Cardiac muscle cell (in vitro differentiated cells and primary cell): ENCODE data around the gene MMP21. TPM values are rescaled to one million over a fixed set of nuclear protein-coding genes. Genes with fewer than 3 reads are reported as not detected.

Experiments used
- DNase-seq, 2 donors: peaks; one replicate each; pipeline versions ENCODE4 v3.0.0 to v3.0.0-alpha.2; 2010 to 2017; ENCODE audit warnings: low read depth in 1 of 2, low spot score in 1 of 2
- H3K27ac ChIP-seq: fragments of 200-600 bp; sonication (generic); 2 replicates; pipeline ENCODE4 v1.5.1; 2016
- H3K27me3 ChIP-seq: fragments of 200-600 bp; sonication (generic); 2 replicates; pipeline ENCODE4 v1.6.0; 2016; ENCODE audit warnings: control low read depth
- H3K36me3 ChIP-seq: fragments of 200-600 bp; sonication (generic); 2 replicates; pipeline ENCODE4 v1.5.1; 2016; ENCODE audit warnings: control low read depth
- H3K4me1 ChIP-seq: fragments of 200-600 bp; sonication (generic); 2 replicates; pipeline ENCODE4 v1.8.1; 2017; ENCODE audit warnings: low read depth, mild to moderate bottlenecking, mixed run types
- H3K4me3 ChIP-seq: fragments of 200-600 bp; sonication (generic); 2 replicates; pipeline ENCODE4 v1.5.1; 2016; ENCODE audit warnings: mild to moderate bottlenecking
- H3K9me3 ChIP-seq: fragments of 200-600 bp; sonication (generic); 2 replicates; pipeline ENCODE4 v1.5.1; 2017; ENCODE audit warnings: low read depth, mild to moderate bottlenecking, control low read depth
- CTCF ChIP-seq: IDR thresholded peaks from 2 replicates; pipeline ENCODE4 v1.5.1; 2012; ENCODE audit warnings: low read depth, mild to moderate bottlenecking, low read length
- polyA plus RNA-seq: library from polyadenylated mRNA; unstranded; fragments of >200 nt; fragmentation: Nextera tagmentation; extraction: Ambion mirVana; gene quantifications from 2 replicates; pipeline ENCODE4 v1.2.1, GENCODE V29; 2016
- total RNA-seq: library from RNA; depleted of rRNA; stranded (reverse); fragments of >200 nt; gene quantifications from 2 replicates; pipeline ENCODE4 v1.2.3, GENCODE V29; 2016

The MMP21 gene
- total and polyA plus RNA-seq, 2 experiments from 2014 or later = not detected

GRCh38 chr10:125777806-125778205, 2.2 kb upstream of the MMP21 start:
- no peak overlapping the region for H3K27ac ChIP-seq
- TF ChIP-seq CTCF = no peak
- H3K4me1 ChIP-seq = no peaks in the 10 kb centered on the region
- H3K4me3 ChIP-seq = no peak overlapping the region
- no peaks in the 10 kb centered on the region for H3K27me3 ChIP-seq
- no peaks in the 10 kb centered on the region for H3K9me3 ChIP-seq
- DNase-seq = no peak
- no peaks in the 10 kb centered on the region for H3K36me3 ChIP-seq

- no peaks in the 10 kb centered on the region for H3K4me1 ChIP-seq
- no peaks in the 10 kb centered on the region for H3K36me3 ChIP-seq
- H3K4me3 ChIP-seq = no peak overlapping the region
- TF ChIP-seq CTCF = no peak
- H3K27me3 ChIP-seq = no peaks in the 10 kb centered on the region
- no peak for DNase-seq
- H3K27ac ChIP-seq = no peak overlapping the region
- no peaks in the 10 kb centered on the region for H3K9me3 ChIP-seq
These were observed 935 bp downstream of the MMP21 start for GRCh38 chr10:125774581-125775191.

DNA sequence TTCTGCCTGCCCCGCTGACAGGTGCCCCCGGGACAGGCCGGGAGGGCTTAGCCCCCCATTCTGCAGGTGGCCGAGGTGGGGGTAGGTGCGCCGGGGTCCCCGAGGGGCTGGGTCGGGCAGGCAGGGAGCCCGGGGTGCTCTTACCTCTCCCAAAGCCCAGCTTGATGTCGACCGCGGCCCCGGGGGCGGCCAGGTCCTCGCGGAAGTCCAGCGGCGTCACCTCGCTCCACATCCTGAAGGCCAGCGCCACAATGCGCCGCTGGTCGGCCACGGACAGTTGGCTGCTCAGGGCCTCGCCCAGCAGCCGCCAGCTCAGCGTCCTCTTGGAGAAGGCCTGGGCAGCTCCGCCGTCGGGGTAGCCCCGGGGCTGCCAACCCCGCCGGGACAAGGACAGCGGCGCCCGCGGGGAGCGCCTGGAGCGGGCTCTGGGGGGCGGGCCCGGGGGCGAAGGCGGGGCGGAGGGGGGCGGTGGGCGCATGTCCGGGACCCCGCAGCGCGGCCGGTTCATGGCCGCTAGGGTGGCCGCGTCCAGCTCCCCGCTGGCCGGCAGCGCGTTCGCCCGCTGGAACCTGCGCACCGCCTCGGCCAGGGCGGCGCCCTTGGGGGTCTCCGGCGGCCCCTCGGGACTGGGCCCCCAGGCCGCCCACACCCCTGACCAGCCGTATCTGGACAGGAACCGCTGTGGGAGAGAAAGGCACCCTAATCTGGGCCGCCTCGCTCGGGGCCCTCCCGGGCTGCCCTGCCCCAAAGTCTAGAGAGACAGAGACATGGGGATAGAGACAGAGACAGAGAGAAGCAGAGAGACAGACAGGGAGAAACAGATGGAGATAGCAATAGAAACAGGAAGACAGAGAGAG, 1.7 kb downstream of the MMP21 start:
- H3K9me3 ChIP-seq = no peaks in the 10 kb centered on the region
- no peak for TF ChIP-seq CTCF
- H3K4me1 ChIP-seq = no peaks in the 10 kb centered on the region
- H3K27me3 ChIP-seq = no peaks in the 10 kb centered on the region
- no peak overlapping the region for H3K4me3 ChIP-seq
- DNase-seq = peak in 1 of 2 donors; percentile 6
- no peak overlapping the region for H3K27ac ChIP-seq
- H3K36me3 ChIP-seq = no peaks in the 10 kb centered on the region

DNA sequence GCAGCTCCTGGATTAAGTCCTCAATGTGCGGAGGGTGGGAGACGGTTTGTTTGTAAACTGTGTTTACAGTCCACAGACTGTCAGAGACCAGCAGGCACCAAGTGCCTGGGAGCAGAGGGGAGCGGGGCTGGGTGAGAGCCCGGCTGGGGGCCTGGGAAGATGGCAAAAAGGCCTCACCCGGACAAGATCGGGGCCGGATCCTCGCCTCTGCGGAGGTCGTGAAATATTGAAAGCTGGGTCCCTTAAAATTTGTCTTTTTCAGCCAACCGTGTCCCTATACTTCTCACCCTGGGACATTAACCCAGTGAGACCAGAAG, 2.8 kb downstream of the MMP21 start:
- Histone ChIP-seq H3K4me1 (no peaks in the 10 kb centered on the region), H3K27me3 (no peaks in the 10 kb centered on the region), H3K36me3 (no peaks in the 10 kb centered on the region), H3K4me3 (no peak overlapping the region), H3K27ac (no peak overlapping the region), H3K9me3 (no peaks in the 10 kb centered on the region)
- TF ChIP-seq CTCF = no peak
- DNase-seq = no peak

DNA sequence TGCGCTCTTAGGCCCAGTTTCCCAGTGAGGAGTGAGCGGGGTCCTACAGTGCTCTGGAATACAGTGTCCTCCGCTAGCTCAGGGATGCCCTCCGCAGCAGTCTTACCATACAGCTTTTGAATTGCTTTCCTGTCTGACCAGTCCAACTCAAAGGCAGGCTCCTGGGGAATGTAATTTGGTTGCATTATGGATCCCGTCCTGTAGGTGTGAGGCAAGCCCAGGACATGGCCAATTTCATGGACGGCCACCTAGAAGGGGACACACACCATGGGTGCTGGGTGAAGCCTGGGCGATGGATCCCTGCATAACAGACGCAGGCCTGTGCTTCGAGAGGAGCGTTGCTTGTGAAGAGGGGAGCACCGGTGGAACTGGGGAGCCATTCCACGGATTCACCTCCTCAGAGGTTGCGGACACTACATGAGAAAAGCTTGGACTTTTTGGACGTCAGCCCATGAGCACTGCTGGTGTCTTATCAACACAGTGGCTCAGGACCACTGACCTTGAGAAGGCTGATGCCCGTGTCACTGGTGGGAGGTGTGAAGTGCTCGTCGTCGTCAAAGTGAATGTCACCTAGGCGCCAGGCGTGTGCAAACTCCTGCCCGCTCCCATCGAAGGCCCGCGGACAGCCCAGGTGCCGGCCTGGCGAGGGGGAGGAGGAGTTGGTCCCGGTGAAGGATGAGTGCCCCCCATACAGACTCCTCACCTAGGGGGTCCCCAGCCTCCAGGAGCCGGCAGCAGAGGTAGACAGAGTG, 3.3 kb downstream of the MMP21 start:
- TF ChIP-seq CTCF = no peak
- no peak overlapping the region for H3K4me3 ChIP-seq
- H3K9me3 ChIP-seq = no peaks in the 10 kb centered on the region
- no peak for DNase-seq
- H3K27me3 ChIP-seq = no peaks in the 10 kb centered on the region
- H3K4me1 ChIP-seq = no peaks in the 10 kb centered on the region
- H3K36me3 ChIP-seq = no peaks in the 10 kb centered on the region
- no peak overlapping the region for H3K27ac ChIP-seq
